LNCAP (cell line): ENCODE data around the gene FGF8.

Experiments
- CTCF ChIP-seq: fragments of 450-650 bp; IDR thresholded peaks from 2 replicates; pipeline ENCODE4 v1.5.1; 2017; ENCODE audit warnings: mild to moderate bottlenecking

FGF8 gene

GRCh38 chr10:101775273-101776160, at the start of gene FGF8:
FGF8 (minus strand) TSS chr10:101776114; CDS start chr10:101775900, 214 bp downstream.
- no peak for TF ChIP-seq CTCF

GRCh38 chr10:101824736-101825135, 48.8 kb upstream of the FGF8 start:
- no peak for TF ChIP-seq CTCF

GRCh38 chr10:101818872-101819633, 43.1 kb upstream of the FGF8 start:
- TF ChIP-seq CTCF, result no peak

GRCh38 chr10:101818119-101818871, 42.4 kb upstream of the FGF8 start, which contains the start of gene OGA:
OGA (minus strand) TSS chr10:101818444; CDS start chr10:101818022, 422 bp downstream.
- no peak for TF ChIP-seq CTCF

- TF ChIP-seq CTCF, result no peak
These were observed 41.6 kb upstream of the FGF8 start for GRCh38 chr10:101817337-101818118.

GRCh38 chr10:101816913-101817336, 41.0 kb upstream of the FGF8 start:
- no peak for TF ChIP-seq CTCF

- TF ChIP-seq CTCF, result no peak
These were observed 40.5 kb upstream of the FGF8 start for GRCh38 chr10:101816376-101816775.
